DOHH2 (cell line): ENCODE data around the gene DPP6.
"Not testable (repeated sequence)": the region's sequence is repeated elsewhere in the genome, so short reads cannot be mapped to it uniquely, and the experiment has no call there.

Source experiments
- H3F3A ChIP-seq: fragments of 200-600 bp; sonication (generic), shearing (Covaris generic); 2 replicates; pipeline ENCODE4 v1.6.0; 2016; ENCODE audit warnings: antibody characterized with exemption, mild to moderate bottlenecking; ENCODE audit not compliant: control insufficient read depth, insufficient read depth
- H3K27ac ChIP-seq: fragments of 200-600 bp; sonication (generic); 2 replicates; pipeline ENCODE4 v1.5.1; 2014; ENCODE audit warnings: low read depth, mild to moderate bottlenecking, low read length, moderate library complexity
- H3K27me3 ChIP-seq: fragments of 200-600 bp; sonication (generic); 2 replicates; pipeline ENCODE4 v1.6.1; 2014; ENCODE audit warnings: mild to moderate bottlenecking, low read length, mixed read lengths; ENCODE audit not compliant: control insufficient read depth
- H3K36me3 ChIP-seq: fragments of 200-600 bp; sonication (generic); 2 replicates; pipeline ENCODE4 v1.6.1; 2014; ENCODE audit warnings: mild to moderate bottlenecking, low read length, moderate library complexity, mixed read lengths; ENCODE audit not compliant: control insufficient read depth
- H3K4me1 ChIP-seq: fragments of 200-600 bp; sonication (generic); 2 replicates; pipeline ENCODE4 v1.6.1; 2014; ENCODE audit warnings: mild to moderate bottlenecking, low read length, mixed read lengths; ENCODE audit not compliant: control insufficient read depth
- H3K4me2 ChIP-seq: fragments of 200-600 bp; sonication (generic); 2 replicates; pipeline ENCODE4 v1.6.0; 2014; ENCODE audit warnings: mild to moderate bottlenecking, low read length, moderate library complexity
- H3K4me3 ChIP-seq: fragments of 200-600 bp; sonication (generic); 2 replicates; pipeline ENCODE4 v1.5.1; 2014; ENCODE audit warnings: mild to moderate bottlenecking, low read length, mixed read lengths
- H3K79me2 ChIP-seq: fragments of 200-600 bp; sonication (generic); 2 replicates; pipeline ENCODE4 v1.6.1; 2014; ENCODE audit warnings: mild to moderate bottlenecking, low read length, mixed read lengths; ENCODE audit not compliant: control insufficient read depth
- H3K9me2 ChIP-seq: fragments of 200-600 bp; sonication (generic); replicated peaks from 2 replicates; pipeline ENCODE4 v1.6.1; 2014; ENCODE audit warnings: mild to moderate bottlenecking, low read length, mixed read lengths; ENCODE audit not compliant: control insufficient read depth
- H3K9me3 ChIP-seq: fragments of 200-600 bp; sonication (generic); 2 replicates; pipeline ENCODE4 v1.6.1; 2014; ENCODE audit warnings: antibody characterized with exemption, low read length, mixed read lengths; ENCODE audit not compliant: control insufficient read depth, insufficient read depth
- H4K20me1 ChIP-seq: fragments of 200-600 bp; sonication (generic); 2 replicates; pipeline ENCODE4 v1.6.0; 2014; ENCODE audit warnings: low read depth, mild to moderate bottlenecking, antibody characterized with exemption, low read length, moderate library complexity; ENCODE audit not compliant: control insufficient read depth, insufficient read depth

The DPP6 gene

GRCh38 chr7:154039466-154040165 is 12.6 kb upstream of the DPP6 start:
- H4K20me1 ChIP-seq, H3K27ac ChIP-seq, H3K36me3 ChIP-seq, H3K79me2 ChIP-seq, H3K4me3 ChIP-seq, H3K4me2 ChIP-seq, H3K27me3 ChIP-seq, H3K9me3 ChIP-seq, H3K4me1 ChIP-seq, H3K9me2 ChIP-seq, H3F3A ChIP-seq: not testable (repeated sequence)

GRCh38 chr7:154050394-154050793 is 1.8 kb upstream of the DPP6 start:
- H3K4me1 ChIP-seq, H3K27me3 ChIP-seq: not testable (repeated sequence)

GRCh38 chr7:154051006-154051642 is 1.1 kb upstream of the DPP6 start:
- not testable (repeated sequence) for H3K79me2 ChIP-seq, H3K9me3 ChIP-seq, H3K4me2 ChIP-seq, H3K27ac ChIP-seq, H3F3A ChIP-seq, H3K27me3 ChIP-seq, H3K4me3 ChIP-seq, H3K4me1 ChIP-seq, H3K9me2 ChIP-seq, H4K20me1 ChIP-seq, H3K36me3 ChIP-seq

More at GRCh38 chr7:154050394-154050793, 1.8 kb upstream of the DPP6 start:
- H3F3A ChIP-seq, H4K20me1 ChIP-seq, H3K4me2 ChIP-seq, H3K9me3 ChIP-seq, H3K4me3 ChIP-seq, H3K27ac ChIP-seq, H3K79me2 ChIP-seq, H3K9me2 ChIP-seq, H3K36me3 ChIP-seq: not testable (repeated sequence)

GRCh38 chr7:154052530-154053252 is 493 bp downstream of the DPP6 start:
- H3K4me2 ChIP-seq, H4K20me1 ChIP-seq, H3F3A ChIP-seq, H3K27me3 ChIP-seq, H3K4me3 ChIP-seq, H3K4me1 ChIP-seq, H3K9me2 ChIP-seq, H3K79me2 ChIP-seq, H3K36me3 ChIP-seq, H3K9me3 ChIP-seq, H3K27ac ChIP-seq: not testable (repeated sequence)

GRCh38 chr7:154053466-154054312 is 1.5 kb downstream of the DPP6 start:
- H3K4me2 ChIP-seq, H3K9me3 ChIP-seq, H3K36me3 ChIP-seq, H3K9me2 ChIP-seq, H3K4me1 ChIP-seq, H4K20me1 ChIP-seq, H3F3A ChIP-seq, H3K4me3 ChIP-seq, H3K27me3 ChIP-seq, H3K27ac ChIP-seq, H3K79me2 ChIP-seq: not testable (repeated sequence)

GRCh38 chr7:154054664-154055063 is 2.5 kb downstream of the DPP6 start:
- H3K4me1 ChIP-seq, H3K27ac ChIP-seq, H3K4me2 ChIP-seq, H3K36me3 ChIP-seq, H3F3A ChIP-seq, H3K4me3 ChIP-seq, H3K79me2 ChIP-seq, H3K9me2 ChIP-seq, H4K20me1 ChIP-seq, H3K27me3 ChIP-seq, H3K9me3 ChIP-seq: not testable (repeated sequence)

- not testable (repeated sequence) for H3K4me2 ChIP-seq, H3K9me3 ChIP-seq, H4K20me1 ChIP-seq, H3K79me2 ChIP-seq, H3K4me3 ChIP-seq, H3F3A ChIP-seq, H3K36me3 ChIP-seq, H3K4me1 ChIP-seq, H3K27me3 ChIP-seq, H3K27ac ChIP-seq, H3K9me2 ChIP-seq
These were observed 3.4 kb downstream of the DPP6 start for GRCh38 chr7:154055491-154056106.
